SJCRH30 (cell line): Measurements from ENCODE around the gene CCKAR. TPM values are rescaled to one million over a fixed set of nuclear protein-coding genes. Genes with fewer than 3 reads are reported as not detected.

Experiments used
- DNase-seq, 2 experiments: peaks; one replicate each; pipeline ENCODE4 v3.0.0-alpha.2; 2015 to 2020
- H3K27ac ChIP-seq: fragments of 250-450 bp; sonication (Bioruptor Pico); 2 replicates; pipeline ENCODE4 v1.5.1; 2020; ENCODE audit warnings: mild to moderate bottlenecking, moderate library complexity
- H3K27me3 ChIP-seq: fragments of 250-450 bp; sonication (Bioruptor Pico); 2 replicates; pipeline ENCODE4 v1.5.1; 2020; ENCODE audit warnings: mild to moderate bottlenecking, moderate library complexity
- H3K36me3 ChIP-seq: fragments of 250-450 bp; sonication (Bioruptor Pico); 2 replicates; pipeline ENCODE4 v1.5.1; 2020; ENCODE audit warnings: mild to moderate bottlenecking, moderate library complexity
- H3K4me1 ChIP-seq: fragments of 250-450 bp; sonication (Bioruptor Pico); 2 replicates; pipeline ENCODE4 v1.5.1; 2020; ENCODE audit warnings: mild to moderate bottlenecking, moderate library complexity
- H3K4me3 ChIP-seq: fragments of 250-450 bp; sonication (Bioruptor Pico); 2 replicates; pipeline ENCODE4 v1.5.1; 2020; ENCODE audit warnings: mild to moderate bottlenecking, moderate library complexity
- H3K9me3 ChIP-seq: fragments of 250-450 bp; sonication (Bioruptor Pico); replicated peaks from 2 replicates; pipeline ENCODE4 v1.5.1; 2020; ENCODE audit warnings: mild to moderate bottlenecking, moderate library complexity
- total RNA-seq: library from RNA; depleted of rRNA; stranded (reverse); fragments of >200 nt; shearing (Covaris generic); gene quantifications from 2 replicates; pipeline ENCODE4 v1.2.3, GENCODE V29; 2014

CCKAR gene
- total RNA-seq, 1 experiment from 2014 or later = 0.61 TPM

- Histone ChIP-seq H3K4me1 (peaks cover 18% of the 10 kb centered on the region; the same call in 1 of the 2 replicates), H3K27ac (no peak overlapping the region), H3K4me3 (no peak overlapping the region), H3K27me3 (no peaks in the 10 kb centered on the region), H3K9me3 (peaks cover 7% of the 10 kb centered on the region; the same call in 1 of the 2 replicates), H3K36me3 (no peaks in the 10 kb centered on the region)
- DNase-seq = peak in 1 of 2 experiments; percentile 75
Measured at GRCh38 chr4:26459054-26459755, 31.1 kb downstream of the CCKAR start.

DNA sequence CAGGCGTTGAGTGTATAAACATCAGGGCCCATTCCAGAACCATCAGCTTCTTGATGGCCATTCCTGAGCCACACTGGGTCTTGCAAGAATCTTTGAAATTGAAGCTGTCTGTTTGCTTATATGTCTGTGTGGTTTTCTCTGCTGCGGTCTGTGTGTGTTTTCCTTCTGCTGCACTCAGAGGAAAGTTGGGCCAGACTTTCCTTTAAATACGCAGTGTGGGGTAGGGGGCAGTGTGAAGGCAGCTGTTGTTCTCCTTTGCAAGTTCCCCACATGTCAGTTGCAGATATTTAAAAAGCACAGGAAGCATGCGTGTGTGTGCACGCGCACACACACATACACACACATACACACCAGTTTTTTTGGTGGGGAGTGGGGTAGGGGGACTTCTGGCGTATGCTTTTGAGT, 32.1 kb downstream of the CCKAR start:
- H3K9me3 ChIP-seq = no peaks in the 10 kb centered on the region
- peaks cover 16% of the 10 kb centered on the region; the same call in 1 of the 2 replicates for H3K4me1 ChIP-seq
- H3K27me3 ChIP-seq = no peaks in the 10 kb centered on the region
- H3K36me3 ChIP-seq = no peaks in the 10 kb centered on the region
- peak overlapping the region; percentile 25; the same call in 1 of the 2 replicates for H3K27ac ChIP-seq
- H3K4me3 ChIP-seq = no peak overlapping the region; the same call in 1 of the 2 replicates
- peak; percentile 62 to 80 for DNase-seq

- no peaks in the 10 kb centered on the region for H3K9me3 ChIP-seq
- H3K4me1 ChIP-seq = peaks cover 12% of the 10 kb centered on the region; the same call in 1 of the 2 replicates
- H3K36me3 ChIP-seq = no peaks in the 10 kb centered on the region
- no peak overlapping the region for H3K4me3 ChIP-seq
- H3K27me3 ChIP-seq = no peaks in the 10 kb centered on the region
- H3K27ac ChIP-seq = no peak overlapping the region
- no peak for DNase-seq
Measured at GRCh38 chr4:26457412-26457811, 32.9 kb downstream of the CCKAR start.

- peaks cover 11% of the 10 kb centered on the region; the same call in 1 of the 2 replicates for H3K4me1 ChIP-seq
- H3K9me3 ChIP-seq = no peaks in the 10 kb centered on the region
- H3K27ac ChIP-seq = no peak overlapping the region
- H3K27me3 ChIP-seq = no peaks in the 10 kb centered on the region
- no peaks in the 10 kb centered on the region for H3K36me3 ChIP-seq
- H3K4me3 ChIP-seq = no peak overlapping the region
- DNase-seq = no peak
Measured at GRCh38 chr4:26455571-26455970, 34.7 kb downstream of the CCKAR start.

GRCh38 chr4:26454961-26455360, 35.3 kb downstream of the CCKAR start:
- no peaks in the 10 kb centered on the region for H3K36me3 ChIP-seq
- H3K4me1 ChIP-seq = peaks cover 11% of the 10 kb centered on the region; the same call in 1 of the 2 replicates
- H3K9me3 ChIP-seq = no peaks in the 10 kb centered on the region
- H3K27ac ChIP-seq = no peak overlapping the region
- no peak overlapping the region for H3K4me3 ChIP-seq
- DNase-seq = no peak
- H3K27me3 ChIP-seq = no peaks in the 10 kb centered on the region

- Histone ChIP-seq H3K27me3 (no peaks in the 10 kb centered on the region), H3K4me3 (no peak overlapping the region), H3K27ac (no peak overlapping the region), H3K36me3 (no peaks in the 10 kb centered on the region), H3K9me3 (no peaks in the 10 kb centered on the region), H3K4me1 (peaks cover 6% of the 10 kb centered on the region; the same call in 1 of the 2 replicates)
- DNase-seq = peak in 1 of 2 experiments; percentile 26
Measured at GRCh38 chr4:26452565-26453531, 37.4 kb downstream of the CCKAR start.

DNA sequence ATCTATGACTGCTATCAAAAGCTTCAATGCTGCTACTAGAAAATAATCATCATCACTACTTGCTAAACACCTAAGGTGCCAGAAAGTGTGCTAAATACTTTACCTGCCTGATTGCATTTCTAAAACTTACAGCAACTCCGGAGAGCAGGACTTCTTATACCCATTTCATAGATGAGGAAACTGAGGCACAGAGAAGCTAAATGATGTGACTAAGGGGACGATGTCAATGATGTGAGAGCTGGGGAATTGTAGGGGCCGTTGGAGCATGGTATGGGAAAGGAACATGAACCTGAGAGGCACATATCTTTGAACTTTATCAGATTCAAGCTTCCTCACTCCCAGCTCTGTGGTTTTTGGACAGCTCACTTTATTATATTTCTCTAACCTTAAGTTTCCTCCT, 38.7 kb downstream of the CCKAR start:
- Histone ChIP-seq H3K27ac (no peak overlapping the region), H3K36me3 (no peaks in the 10 kb centered on the region), H3K4me1 (no peaks in the 10 kb centered on the region), H3K9me3 (no peaks in the 10 kb centered on the region), H3K4me3 (no peak overlapping the region), H3K27me3 (no peaks in the 10 kb centered on the region)
- DNase-seq = no peak

- Histone ChIP-seq H3K4me1 (no peaks in the 10 kb centered on the region), H3K27ac (no peak overlapping the region), H3K27me3 (no peaks in the 10 kb centered on the region), H3K36me3 (no peaks in the 10 kb centered on the region), H3K4me3 (no peak overlapping the region), H3K9me3 (no peaks in the 10 kb centered on the region)
- no peak for DNase-seq
Measured at GRCh38 chr4:26450418-26450817, 39.9 kb downstream of the CCKAR start.

- no peak overlapping the region for H3K4me3 ChIP-seq
- H3K4me1 ChIP-seq = no peaks in the 10 kb centered on the region
- DNase-seq = no peak
- H3K36me3 ChIP-seq = peaks cover 5% of the 10 kb centered on the region; the same call in 1 of the 2 replicates
- 0 out of 2 replicates have a peak, but pooled peaks cover 2% of the 10 kb centered on the region for H3K9me3 ChIP-seq
- H3K27ac ChIP-seq = no peak overlapping the region
- no peaks in the 10 kb centered on the region for H3K27me3 ChIP-seq
Measured at GRCh38 chr4:26447378-26447777, 42.9 kb downstream of the CCKAR start.

DNA sequence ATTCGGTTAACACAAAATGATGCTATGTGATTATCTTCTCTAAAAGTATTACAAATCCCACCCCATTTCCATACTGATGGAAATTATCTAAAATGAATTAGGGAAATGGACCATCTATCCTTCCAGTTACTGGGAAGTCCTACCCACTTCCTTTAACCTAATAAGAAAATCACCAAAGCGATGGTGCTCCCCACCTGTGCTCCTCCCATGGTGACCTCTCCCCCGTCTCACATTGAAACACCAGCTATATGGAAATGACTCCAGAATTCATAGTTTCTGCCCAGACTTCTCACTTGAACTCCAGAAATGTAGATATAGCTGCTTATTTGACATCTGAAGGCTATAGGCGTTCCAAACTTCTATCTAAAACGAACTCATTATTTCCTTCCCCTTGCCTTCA, 48.5 kb downstream of the CCKAR start:
- H3K27me3 ChIP-seq = no peaks in the 10 kb centered on the region
- H3K4me3 ChIP-seq = no peak overlapping the region
- no peak for DNase-seq
- 0 out of 2 replicates have a peak, but pooled peaks cover 2% of the 10 kb centered on the region for H3K9me3 ChIP-seq
- no peak overlapping the region for H3K27ac ChIP-seq
- H3K4me1 ChIP-seq = no peaks in the 10 kb centered on the region
- H3K36me3 ChIP-seq = peaks cover 28% of the 10 kb centered on the region

GRCh38 chr4:26441102-26441501, 49.2 kb downstream of the CCKAR start:
- DNase-seq = no peak
- Histone ChIP-seq H3K9me3 (0 out of 2 replicates have a peak, but pooled peaks cover 2% of the 10 kb centered on the region), H3K27ac (no peak overlapping the region), H3K27me3 (no peaks in the 10 kb centered on the region), H3K4me1 (no peaks in the 10 kb centered on the region), H3K4me3 (no peak overlapping the region), H3K36me3 (peaks cover 29% of the 10 kb centered on the region)

DNA sequence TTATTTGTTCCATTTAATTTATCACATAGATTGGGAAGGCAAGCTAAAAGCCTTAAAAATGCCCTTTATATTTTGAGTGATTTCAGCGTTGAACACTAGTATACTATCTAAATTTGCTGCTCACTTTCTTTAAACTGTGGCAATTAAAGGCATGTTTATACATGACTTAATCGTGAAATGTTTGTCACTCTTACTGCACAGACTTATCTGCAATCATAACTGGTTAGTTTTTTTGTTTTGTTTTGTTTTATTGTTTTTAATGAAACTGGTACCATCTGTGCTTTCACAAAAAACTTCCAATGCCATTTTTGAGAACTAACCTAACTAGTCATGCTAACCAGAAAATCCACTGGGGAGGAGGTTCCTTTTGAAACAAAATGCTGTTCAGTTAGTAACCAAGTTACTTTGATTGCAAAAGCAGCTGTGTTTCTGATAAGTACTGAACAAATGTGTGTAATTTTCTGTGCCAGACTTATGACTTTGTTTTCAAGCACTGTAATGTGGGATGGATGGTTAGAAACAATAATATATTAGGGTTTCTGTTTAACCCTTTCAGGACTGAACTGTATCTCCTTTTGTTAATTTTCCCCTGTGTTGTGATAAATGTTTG, 56.1 kb downstream of the CCKAR start:
- Histone ChIP-seq H3K9me3 (no peaks in the 10 kb centered on the region), H3K36me3 (peaks cover 68% of the 10 kb centered on the region), H3K27me3 (no peaks in the 10 kb centered on the region), H3K27ac (no peak overlapping the region), H3K4me1 (peaks cover 3% of the 10 kb centered on the region; the same call in 1 of the 2 replicates), H3K4me3 (no peak overlapping the region)
- no peak for DNase-seq

- no peak for DNase-seq
- Histone ChIP-seq H3K9me3 (no peaks in the 10 kb centered on the region), H3K4me1 (peaks cover 3% of the 10 kb centered on the region; the same call in 1 of the 2 replicates), H3K36me3 (peaks cover 71% of the 10 kb centered on the region), H3K27ac (no peak overlapping the region), H3K27me3 (no peaks in the 10 kb centered on the region), H3K4me3 (no peak overlapping the region)
Measured at GRCh38 chr4:26433556-26433955, 56.7 kb downstream of the CCKAR start.

GRCh38 chr4:26432419-26432818, 57.9 kb downstream of the CCKAR start:
- H3K36me3 ChIP-seq = peaks cover 66% of the 10 kb centered on the region
- H3K27me3 ChIP-seq = no peaks in the 10 kb centered on the region
- H3K4me1 ChIP-seq = peaks cover 3% of the 10 kb centered on the region; the same call in 1 of the 2 replicates
- no peaks in the 10 kb centered on the region for H3K9me3 ChIP-seq
- H3K27ac ChIP-seq = no peak overlapping the region
- DNase-seq = no peak
- H3K4me3 ChIP-seq = no peak overlapping the region
